Tibial nerve (tissue), 3 donors: ENCODE measurements around the gene KCNK1.

Experiments used
- POLR2A ChIP-seq, 2 donors: fragments of 450-650 bp; IDR thresholded peaks; one replicate each; pipeline ENCODE4 v1.6.1; 2017; ENCODE audit warnings: antibody characterized with exemption in 2 of 2, mild to moderate bottlenecking in 2 of 2, moderate library complexity in 2 of 2
- TF ChIP-seq, protein P1 (sequence below), 5 experiments: fragments of 200-600 bp in 3 of 5; fragments of 450-650 bp in 2 of 5; sonication (generic) in 3 of 5; IDR thresholded peaks; one replicate each; pipeline ENCODE4 v1.5.1; 2016 to 2019; ENCODE audit warnings: antibody characterized with exemption in 5 of 5, mild to moderate bottlenecking in 3 of 5, moderate library complexity in 2 of 5

DNA sequence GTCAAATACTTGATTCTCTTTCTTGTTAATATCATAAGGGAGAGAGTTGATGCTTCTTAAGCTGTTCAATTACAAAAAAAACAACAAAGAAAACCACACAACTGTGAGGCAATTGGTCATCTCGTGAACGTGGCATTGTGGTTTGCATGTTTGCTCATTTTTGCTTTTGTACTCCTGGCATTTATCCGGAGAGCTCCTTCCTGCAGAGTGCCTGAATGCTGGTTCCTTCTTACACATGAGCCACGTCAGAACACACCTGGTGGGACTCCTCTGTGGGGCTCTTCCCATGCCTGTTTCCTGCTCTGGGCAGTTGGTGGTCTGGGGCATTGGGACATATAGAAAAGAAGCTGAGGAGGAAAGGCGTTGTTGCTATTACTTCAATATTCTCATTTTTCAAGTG lies 25.7 kb downstream of the KCNK1 start:
- TF ChIP-seq, protein P1, sequence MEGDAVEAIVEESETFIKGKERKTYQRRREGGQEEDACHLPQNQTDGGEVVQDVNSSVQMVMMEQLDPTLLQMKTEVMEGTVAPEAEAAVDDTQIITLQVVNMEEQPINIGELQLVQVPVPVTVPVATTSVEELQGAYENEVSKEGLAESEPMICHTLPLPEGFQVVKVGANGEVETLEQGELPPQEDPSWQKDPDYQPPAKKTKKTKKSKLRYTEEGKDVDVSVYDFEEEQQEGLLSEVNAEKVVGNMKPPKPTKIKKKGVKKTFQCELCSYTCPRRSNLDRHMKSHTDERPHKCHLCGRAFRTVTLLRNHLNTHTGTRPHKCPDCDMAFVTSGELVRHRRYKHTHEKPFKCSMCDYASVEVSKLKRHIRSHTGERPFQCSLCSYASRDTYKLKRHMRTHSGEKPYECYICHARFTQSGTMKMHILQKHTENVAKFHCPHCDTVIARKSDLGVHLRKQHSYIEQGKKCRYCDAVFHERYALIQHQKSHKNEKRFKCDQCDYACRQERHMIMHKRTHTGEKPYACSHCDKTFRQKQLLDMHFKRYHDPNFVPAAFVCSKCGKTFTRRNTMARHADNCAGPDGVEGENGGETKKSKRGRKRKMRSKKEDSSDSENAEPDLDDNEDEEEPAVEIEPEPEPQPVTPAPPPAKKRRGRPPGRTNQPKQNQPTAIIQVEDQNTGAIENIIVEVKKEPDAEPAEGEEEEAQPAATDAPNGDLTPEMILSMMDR (IDR thresholded peaks at IDR 0.05): no peak
- TF ChIP-seq POLR2A (IDR thresholded peaks at IDR 0.05): no peak
